Breast epithelium (tissue), 4 donors: Measurements from ENCODE around the gene GLCCI1. TPM values are rescaled to one million over a fixed set of nuclear protein-coding genes. Genes with fewer than 3 reads are reported as not detected.

Experiments used
- DNase-seq, 2 donors: peaks; one replicate each; pipeline ENCODE4 v3.0.0-alpha.2; 2019; ENCODE audit warnings: low spot score in 2 of 2
- H3K27ac ChIP-seq, 2 donors: fragments of 200-600 bp; sonication (generic) in 1 of 2; one replicate each; pipeline ENCODE4 v1.5.1; 2016 to 2019; ENCODE audit warnings: mild to moderate bottlenecking in 1 of 2
- H3K27me3 ChIP-seq, 2 donors: fragments of 200-600 bp; sonication (generic) in 1 of 2; one replicate each; pipeline versions ENCODE4 v1.5.1 to v1.6.0; 2017 to 2019; ENCODE audit warnings: control low read depth in 1 of 2, mild to moderate bottlenecking in 1 of 2
- H3K36me3 ChIP-seq: fragments of 200-600 bp; one replicate; pipeline ENCODE4 v1.5.1; 2019
- H3K4me1 ChIP-seq, 2 donors: fragments of 200-600 bp; sonication (generic); one replicate each; pipeline ENCODE4 v1.5.1; 2016 to 2019; ENCODE audit warnings: control low read depth in 1 of 2
- H3K4me3 ChIP-seq, 3 donors: fragments of 200-600 bp; sonication (generic); 1 replicate in 2 of 3; 2 replicates in 1 of 3; pipeline ENCODE4 v1.5.1; 2016 to 2019; ENCODE audit warnings: mild to moderate bottlenecking in 3 of 3, moderate library complexity in 2 of 3
- H3K9me3 ChIP-seq, 2 donors: fragments of 200-600 bp; sonication (generic) in 1 of 2; one replicate each; pipeline ENCODE4 v1.5.1; 2016 to 2019; ENCODE audit warnings: control low read depth in 1 of 2
- POLR2A ChIP-seq: fragments of 450-650 bp; IDR thresholded peaks from one replicate; pipeline ENCODE4 v1.6.1; 2016; ENCODE audit warnings: antibody characterized with exemption, mild to moderate bottlenecking, moderate library complexity
- POLR2AphosphoS5 ChIP-seq, 3 donors: sonication (generic); formaldehyde crosslinking; IDR thresholded peaks; one replicate each; pipeline ENCODE4 v1.6.1; 2017; ENCODE audit warnings: antibody characterized with exemption in 3 of 3
- intact Hi-C: fragments of 100-400 bp; cut with DNase I; formaldehyde crosslinking; loops from one replicate; pipeline ENCODE4 v1.15.1; 2023; ENCODE audit warnings: low total_unique reads
- total RNA-seq, 3 donors: library from RNA; depleted of rRNA; stranded (reverse); fragments of >200 nt; gene quantifications; one replicate each; pipeline ENCODE4 v1.1.0, GENCODE V29; 2016
- TF ChIP-seq, protein P1 (sequence below), 3 donors: fragments of 450-650 bp; IDR thresholded peaks; one replicate each; pipeline ENCODE4 v1.5.1; 2016 to 2017; ENCODE audit warnings: antibody characterized with exemption in 3 of 3, mild to moderate bottlenecking in 3 of 3, moderate library complexity in 3 of 3

Gene GLCCI1
- total RNA-seq, 3 donors from 2014 or later = 11.7 to 29.1 (median 18.4) TPM

DNA sequence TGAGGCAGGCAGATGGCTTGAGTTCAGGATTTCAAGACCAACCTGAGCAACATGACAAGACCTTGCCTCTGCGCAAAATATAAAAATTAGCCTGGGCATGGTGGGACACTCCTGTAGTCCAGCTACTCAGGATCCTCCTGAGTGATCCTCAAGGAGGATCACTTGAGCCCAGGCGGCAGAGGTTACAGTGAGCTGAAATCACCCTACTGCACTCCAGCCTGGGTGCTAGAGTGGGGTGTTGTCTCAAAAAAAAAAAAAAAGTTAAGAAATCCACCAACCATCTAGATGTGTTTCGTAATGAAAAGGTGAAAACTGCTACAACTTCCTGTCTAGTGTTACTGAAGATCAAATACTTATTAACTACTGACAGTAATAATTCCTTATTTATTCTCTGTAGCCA lies 8.1 kb downstream of the GLCCI1 start:
- no peaks in the 10 kb centered on the region for H3K9me3 ChIP-seq
- H3K27me3 ChIP-seq = no peaks in the 10 kb centered on the region
- TF ChIP-seq POLR2A = no peak
- no peak for DNase-seq
- no peak overlapping the region for H3K27ac ChIP-seq
- H3K4me1 ChIP-seq = no peaks in the 10 kb centered on the region
- no peak overlapping the region for H3K4me3 ChIP-seq
- intact Hi-C loops = no loop called here
- H3K36me3 ChIP-seq = no peaks in the 10 kb centered on the region

DNA sequence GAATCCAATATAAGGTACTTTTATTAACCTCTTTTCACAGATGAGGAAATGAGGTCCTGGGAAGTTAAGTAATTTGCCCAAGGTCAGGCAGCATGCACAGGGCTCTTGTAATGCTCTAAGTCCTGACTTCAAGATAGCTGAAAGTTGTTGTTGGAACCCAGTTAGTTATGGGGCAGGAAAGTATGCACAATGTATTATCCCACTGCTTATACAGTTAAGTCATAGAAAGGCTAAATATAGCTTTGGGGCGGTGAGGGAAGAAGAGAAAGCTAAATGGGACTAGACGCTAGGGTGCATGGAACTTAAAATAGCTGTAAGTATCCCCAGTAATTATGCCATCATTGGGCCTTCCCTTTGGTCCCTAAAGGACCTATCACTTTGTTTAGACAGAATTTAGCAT lies 9.2 kb downstream of the GLCCI1 start:
- intact Hi-C loops = no loop called here
- Histone ChIP-seq H3K9me3 (no peaks in the 10 kb centered on the region), H3K4me3 (no peak overlapping the region), H3K36me3 (no peaks in the 10 kb centered on the region), H3K27ac (no peak overlapping the region), H3K4me1 (no peaks in the 10 kb centered on the region), H3K27me3 (no peaks in the 10 kb centered on the region)
- DNase-seq = no peak
- TF ChIP-seq POLR2AphosphoS5 (IDR thresholded peaks at IDR 0.05) = no peak
- TF ChIP-seq POLR2A = no peak
- TF ChIP-seq, protein P1, sequence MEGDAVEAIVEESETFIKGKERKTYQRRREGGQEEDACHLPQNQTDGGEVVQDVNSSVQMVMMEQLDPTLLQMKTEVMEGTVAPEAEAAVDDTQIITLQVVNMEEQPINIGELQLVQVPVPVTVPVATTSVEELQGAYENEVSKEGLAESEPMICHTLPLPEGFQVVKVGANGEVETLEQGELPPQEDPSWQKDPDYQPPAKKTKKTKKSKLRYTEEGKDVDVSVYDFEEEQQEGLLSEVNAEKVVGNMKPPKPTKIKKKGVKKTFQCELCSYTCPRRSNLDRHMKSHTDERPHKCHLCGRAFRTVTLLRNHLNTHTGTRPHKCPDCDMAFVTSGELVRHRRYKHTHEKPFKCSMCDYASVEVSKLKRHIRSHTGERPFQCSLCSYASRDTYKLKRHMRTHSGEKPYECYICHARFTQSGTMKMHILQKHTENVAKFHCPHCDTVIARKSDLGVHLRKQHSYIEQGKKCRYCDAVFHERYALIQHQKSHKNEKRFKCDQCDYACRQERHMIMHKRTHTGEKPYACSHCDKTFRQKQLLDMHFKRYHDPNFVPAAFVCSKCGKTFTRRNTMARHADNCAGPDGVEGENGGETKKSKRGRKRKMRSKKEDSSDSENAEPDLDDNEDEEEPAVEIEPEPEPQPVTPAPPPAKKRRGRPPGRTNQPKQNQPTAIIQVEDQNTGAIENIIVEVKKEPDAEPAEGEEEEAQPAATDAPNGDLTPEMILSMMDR (IDR thresholded peaks at IDR 0.05) = no peak

DNA sequence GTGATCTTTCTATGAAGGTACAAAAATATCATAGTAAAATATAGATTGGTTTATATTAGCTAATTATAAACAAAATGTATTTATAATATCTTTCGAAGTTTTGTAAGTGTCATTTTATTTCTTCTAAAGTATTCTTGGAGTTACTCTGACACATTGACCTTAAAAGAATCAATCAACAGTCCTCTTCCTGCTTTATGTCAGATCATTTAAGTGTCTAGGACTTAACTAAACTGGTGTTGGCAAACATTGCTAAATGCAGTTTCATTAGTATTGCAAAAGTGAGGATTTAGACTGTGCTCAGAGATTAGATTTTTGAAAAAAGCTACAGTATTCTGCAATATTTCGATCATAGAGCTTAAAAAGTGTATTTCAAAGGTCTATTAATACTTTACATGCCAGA lies 10.3 kb downstream of the GLCCI1 start:
- Histone ChIP-seq H3K4me3 (no peak overlapping the region), H3K4me1 (no peaks in the 10 kb centered on the region), H3K9me3 (no peaks in the 10 kb centered on the region), H3K27ac (no peak overlapping the region), H3K36me3 (no peaks in the 10 kb centered on the region), H3K27me3 (no peaks in the 10 kb centered on the region)
- no peak for TF ChIP-seq POLR2A
- TF ChIP-seq POLR2AphosphoS5 (IDR thresholded peaks at IDR 0.05) = no peak
- TF ChIP-seq, protein P1 (IDR thresholded peaks at IDR 0.05) = no peak
- intact Hi-C loops = no loop called here
- DNase-seq = no peak

DNA sequence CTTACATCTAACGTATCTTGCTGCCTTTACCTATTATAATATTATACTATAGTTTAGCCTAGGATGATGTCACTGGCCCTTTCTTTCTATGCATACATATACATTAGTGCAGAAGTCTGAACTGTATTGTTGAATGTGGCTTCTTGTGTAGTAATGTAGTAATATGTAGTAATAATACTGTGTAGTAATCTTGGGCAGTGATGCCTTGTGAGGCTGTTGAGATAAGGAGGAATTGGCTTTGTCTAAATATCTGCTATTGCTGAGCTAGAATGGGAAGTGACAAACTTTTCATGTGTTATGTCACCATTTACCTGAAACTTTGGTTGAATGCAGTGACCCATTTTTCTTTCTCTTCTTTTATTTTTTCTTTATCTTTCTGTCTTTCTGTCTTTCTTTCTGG lies 11.0 kb downstream of the GLCCI1 start:
- Histone ChIP-seq H3K4me1 (no peaks in the 10 kb centered on the region), H3K36me3 (no peaks in the 10 kb centered on the region), H3K9me3 (no peaks in the 10 kb centered on the region), H3K27ac (no peak overlapping the region), H3K4me3 (no peak overlapping the region), H3K27me3 (no peaks in the 10 kb centered on the region)
- intact Hi-C loops = no loop called here
- no peak for DNase-seq
- TF ChIP-seq, protein P1 (IDR thresholded peaks at IDR 0.05) = no peak
- TF ChIP-seq POLR2AphosphoS5 (IDR thresholded peaks at IDR 0.05) (no peak), POLR2A (no peak)

DNA sequence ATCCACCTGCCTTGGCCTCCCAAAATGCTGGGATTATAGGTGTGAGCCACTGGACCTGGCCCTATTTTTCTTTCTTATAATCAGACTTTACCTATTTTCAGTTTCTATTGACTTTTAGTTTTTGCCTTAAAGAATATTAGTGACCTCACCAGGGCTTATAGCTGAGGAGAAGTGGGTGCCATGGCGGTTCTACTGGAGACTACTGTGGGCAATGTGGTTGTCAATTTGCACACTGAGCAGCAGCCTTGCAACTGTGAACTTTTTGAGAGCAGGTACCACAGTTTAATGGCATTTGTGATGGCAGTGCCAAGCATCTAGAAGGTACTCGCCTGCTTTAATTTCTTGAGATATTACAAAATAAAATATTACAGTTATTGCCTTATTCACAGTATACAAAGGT lies 11.5 kb downstream of the GLCCI1 start:
- Histone ChIP-seq H3K4me3 (no peak overlapping the region), H3K9me3 (no peaks in the 10 kb centered on the region), H3K36me3 (no peaks in the 10 kb centered on the region), H3K4me1 (no peaks in the 10 kb centered on the region), H3K27ac (no peak overlapping the region), H3K27me3 (no peaks in the 10 kb centered on the region)
- intact Hi-C loops = no loop called here
- DNase-seq = no peak
- TF ChIP-seq, protein P1 (IDR thresholded peaks at IDR 0.05) = no peak
- TF ChIP-seq POLR2AphosphoS5 (IDR thresholded peaks at IDR 0.05) (no peak), POLR2A (no peak)

DNA sequence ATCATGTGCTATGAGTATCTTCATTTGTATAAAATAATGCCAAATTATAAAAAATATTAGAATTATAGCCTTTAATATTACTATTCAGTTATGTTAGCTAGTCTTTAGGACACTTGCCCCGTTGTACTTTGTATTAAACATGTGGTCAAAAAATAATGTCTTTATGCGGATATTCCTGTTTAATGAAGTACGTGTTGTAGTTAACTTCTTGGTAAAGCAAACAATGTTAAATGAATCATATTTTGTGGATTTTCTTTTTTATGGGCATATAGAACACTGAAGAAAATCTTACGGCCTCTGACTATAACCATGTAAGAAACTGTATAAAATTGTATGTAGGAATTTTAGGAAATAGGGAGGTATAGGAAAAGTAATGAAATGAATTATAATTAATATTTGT lies 14.3 kb downstream of the GLCCI1 start:
- H3K27ac ChIP-seq = no peak overlapping the region
- no peak for TF ChIP-seq POLR2A
- TF ChIP-seq, protein P1 (IDR thresholded peaks at IDR 0.05) = no peak
- H3K9me3 ChIP-seq = no peaks in the 10 kb centered on the region
- no peaks in the 10 kb centered on the region for H3K27me3 ChIP-seq
- no peak for DNase-seq
- H3K4me3 ChIP-seq = no peak overlapping the region
- H3K4me1 ChIP-seq = no peaks in the 10 kb centered on the region
- H3K36me3 ChIP-seq = no peaks in the 10 kb centered on the region
- intact Hi-C loops = no loop called here
